ENCODE data around the gene ACKR4. TPM values are rescaled to one million over a fixed set of nuclear protein-coding genes. Genes with fewer than 3 reads are reported as not detected.

Gene ACKR4
- total RNA-seq, 1 experiment from 2014 or later, result not detected

DNA sequence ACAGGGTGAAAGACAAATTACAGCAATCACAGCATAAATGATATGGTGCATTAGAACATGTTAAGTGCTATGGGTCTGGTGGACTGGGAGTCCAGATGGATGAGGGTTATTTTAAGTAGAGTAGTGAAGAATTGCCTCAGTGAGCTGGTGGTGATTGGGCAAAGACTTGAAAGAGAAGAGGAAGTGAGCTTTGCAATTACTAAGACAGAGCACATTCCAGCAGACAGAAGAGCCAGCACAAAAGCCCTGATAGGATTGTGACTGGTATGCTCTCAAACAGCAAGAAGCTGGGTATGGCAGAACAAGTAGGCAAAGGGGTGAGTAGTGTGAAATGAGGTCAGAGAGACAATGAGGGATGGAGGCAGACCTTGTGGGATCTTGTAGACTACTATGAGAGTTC is 2.1 kb upstream of the ACKR4 start:
- H3K27me3 ChIP-seq (replicated peaks; ENCODE audit: insufficient read depth, low read depth, low read length, poor library complexity), result no peaks in the 10 kb centered on the region
- H3K9me3 ChIP-seq (ENCODE audit: low read depth, low read length, poor library complexity, severe bottlenecking), result no peaks in the 10 kb centered on the region
- peaks cover 18% of the 10 kb centered on the region for H3K4me1 ChIP-seq (ENCODE audit: insufficient read depth, low read length, poor library complexity, severe bottlenecking)
- no peak overlapping the region for H3K4me3 ChIP-seq (ENCODE audit: low read depth, low read length, poor library complexity, severe bottlenecking)
- POLR2A ChIA-PET (ENCODE audit: low non-redundant PET), result no interaction called here
- intact Hi-C loops (cut with micrococcal nuclease; ENCODE audit: unreplicated experiment), result no loop called here
- H3K36me3 ChIP-seq (ENCODE audit: insufficient read depth, low read length, poor library complexity, severe bottlenecking), result no peaks in the 10 kb centered on the region
- no peak overlapping the region for H3K27ac ChIP-seq (ENCODE audit: low read depth, low read length, poor library complexity, severe bottlenecking)
- TF ChIP-seq EZH2 (IDR thresholded peaks at IDR 0.05; ENCODE audit: borderline replicate concordance, low read depth, low read length, poor library complexity, severe bottlenecking) (no peak), CTCF (conservative IDR thresholded peaks at IDR 0.05; ENCODE audit: low read depth, low read length) (no peak)
- DNase-seq (ENCODE audit: low spot score), result peak; percentile 24
- BruUV-seq (replicated peaks), result no TSS peak
- CTCF ChIA-PET, result no interaction called here

DNA sequence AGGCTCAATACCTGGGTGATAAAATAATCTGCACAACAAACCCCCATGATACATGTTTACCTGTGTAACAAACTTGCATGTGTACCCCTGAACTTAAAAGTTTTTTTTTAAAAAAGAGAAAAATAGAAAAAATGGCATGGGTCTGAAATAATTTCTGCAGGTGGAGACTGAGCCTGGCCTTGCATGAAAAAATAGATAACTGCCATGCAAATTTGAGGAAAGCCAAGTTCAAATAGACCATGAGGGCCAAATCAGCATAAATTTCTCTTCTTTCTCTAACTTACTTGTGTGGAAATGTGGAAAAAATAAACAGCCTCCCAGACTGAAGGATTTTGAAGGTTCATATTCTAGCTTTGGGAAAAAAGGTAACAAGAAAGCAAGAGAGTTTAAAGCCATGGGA is 744 bp upstream of the ACKR4 start:
- intact Hi-C loops (cut with micrococcal nuclease; ENCODE audit: unreplicated experiment), result no loop called here
- TF ChIP-seq CTCF (conservative IDR thresholded peaks at IDR 0.05; ENCODE audit: low read depth, low read length) (no peak), EZH2 (IDR thresholded peaks at IDR 0.05; ENCODE audit: borderline replicate concordance, low read depth, low read length, poor library complexity, severe bottlenecking) (no peak)
- no peak overlapping the region for H3K27ac ChIP-seq (ENCODE audit: low read depth, low read length, poor library complexity, severe bottlenecking)
- ChIA-PET POLR2A (ENCODE audit: low non-redundant PET) (no interaction called here), CTCF (no interaction called here)
- H3K9me3 ChIP-seq (ENCODE audit: low read depth, low read length, poor library complexity, severe bottlenecking), result no peaks in the 10 kb centered on the region
- peaks cover 18% of the 10 kb centered on the region for H3K4me1 ChIP-seq (ENCODE audit: insufficient read depth, low read length, poor library complexity, severe bottlenecking)
- no peaks in the 10 kb centered on the region for H3K27me3 ChIP-seq (replicated peaks; ENCODE audit: insufficient read depth, low read depth, low read length, poor library complexity)
- BruUV-seq (replicated peaks), result no TSS peak
- no peak overlapping the region for H3K4me3 ChIP-seq (ENCODE audit: low read depth, low read length, poor library complexity, severe bottlenecking)
- DNase-seq (ENCODE audit: low spot score), result no peak
- H3K36me3 ChIP-seq (ENCODE audit: insufficient read depth, low read length, poor library complexity, severe bottlenecking), result no peaks in the 10 kb centered on the region

GRCh38 chr3:132597660-132598059 is 590 bp downstream of the ACKR4 start:
- intact Hi-C loops (cut with micrococcal nuclease; ENCODE audit: unreplicated experiment), result no loop called here
- Histone ChIP-seq H3K4me3 (ENCODE audit: low read depth, low read length, poor library complexity, severe bottlenecking) (no peak overlapping the region), H3K36me3 (ENCODE audit: insufficient read depth, low read length, poor library complexity, severe bottlenecking) (no peaks in the 10 kb centered on the region), H3K27ac (ENCODE audit: low read depth, low read length, poor library complexity, severe bottlenecking) (no peak overlapping the region), H3K27me3 (replicated peaks; ENCODE audit: insufficient read depth, low read depth, low read length, poor library complexity) (no peaks in the 10 kb centered on the region), H3K4me1 (ENCODE audit: insufficient read depth, low read length, poor library complexity, severe bottlenecking) (peaks cover 14% of the 10 kb centered on the region), H3K9me3 (ENCODE audit: low read depth, low read length, poor library complexity, severe bottlenecking) (no peaks in the 10 kb centered on the region)
- DNase-seq (ENCODE audit: low spot score), result no peak
- CTCF ChIA-PET, result no interaction called here
- BruUV-seq (replicated peaks), result no TSS peak
- POLR2A ChIA-PET (ENCODE audit: low non-redundant PET), result no interaction called here
- TF ChIP-seq CTCF (conservative IDR thresholded peaks at IDR 0.05; ENCODE audit: low read depth, low read length), result no peak
- TF ChIP-seq EZH2 (IDR thresholded peaks at IDR 0.05; ENCODE audit: borderline replicate concordance, low read depth, low read length, poor library complexity, severe bottlenecking), result no peak

Measured in A673 (cell line).